ENCODE results near the gene RNF8. TPM values are rescaled to one million over a fixed set of nuclear protein-coding genes. Genes with fewer than 3 reads are reported as not detected.

The RNF8 gene
- total RNA-seq, 1 donor from 2014 or later = 13.1 TPM

DNA sequence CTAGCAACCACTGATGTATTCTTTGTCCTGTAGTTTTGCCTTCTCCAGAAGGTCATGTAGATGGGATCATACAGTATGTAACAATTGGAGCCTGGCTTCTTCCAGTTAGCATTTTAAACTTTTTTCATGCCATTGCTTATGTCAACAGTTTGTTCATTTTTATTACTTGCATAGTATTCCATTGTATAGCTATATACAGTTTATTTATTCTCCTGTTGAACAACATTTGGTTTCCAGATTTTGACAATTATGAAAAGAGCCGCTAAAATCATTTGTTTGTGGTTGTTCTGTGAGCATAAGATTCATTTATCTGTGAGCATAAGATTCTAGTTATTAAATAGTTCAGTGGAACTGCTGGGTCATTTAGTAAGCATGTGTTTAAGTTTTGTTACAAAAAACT, 55.7 kb downstream of the RNF8 start:
- intact Hi-C loops (cut with DNase I) = no loop called here
- DNase-seq = no peak
- Histone ChIP-seq H3K36me3 (no peaks in the 10 kb centered on the region), H3K4me3 (no peak overlapping the region), H3K27me3 (ENCODE audit: low read depth) (no peaks in the 10 kb centered on the region), H3K27ac (no peak overlapping the region), H3K9me3 (no peaks in the 10 kb centered on the region), H3K4me1 (no peaks in the 10 kb centered on the region)
- TF ChIP-seq, protein P1, sequence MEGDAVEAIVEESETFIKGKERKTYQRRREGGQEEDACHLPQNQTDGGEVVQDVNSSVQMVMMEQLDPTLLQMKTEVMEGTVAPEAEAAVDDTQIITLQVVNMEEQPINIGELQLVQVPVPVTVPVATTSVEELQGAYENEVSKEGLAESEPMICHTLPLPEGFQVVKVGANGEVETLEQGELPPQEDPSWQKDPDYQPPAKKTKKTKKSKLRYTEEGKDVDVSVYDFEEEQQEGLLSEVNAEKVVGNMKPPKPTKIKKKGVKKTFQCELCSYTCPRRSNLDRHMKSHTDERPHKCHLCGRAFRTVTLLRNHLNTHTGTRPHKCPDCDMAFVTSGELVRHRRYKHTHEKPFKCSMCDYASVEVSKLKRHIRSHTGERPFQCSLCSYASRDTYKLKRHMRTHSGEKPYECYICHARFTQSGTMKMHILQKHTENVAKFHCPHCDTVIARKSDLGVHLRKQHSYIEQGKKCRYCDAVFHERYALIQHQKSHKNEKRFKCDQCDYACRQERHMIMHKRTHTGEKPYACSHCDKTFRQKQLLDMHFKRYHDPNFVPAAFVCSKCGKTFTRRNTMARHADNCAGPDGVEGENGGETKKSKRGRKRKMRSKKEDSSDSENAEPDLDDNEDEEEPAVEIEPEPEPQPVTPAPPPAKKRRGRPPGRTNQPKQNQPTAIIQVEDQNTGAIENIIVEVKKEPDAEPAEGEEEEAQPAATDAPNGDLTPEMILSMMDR (IDR thresholded peaks at IDR 0.05) = no peak
- ATAC-seq = no peak

DNA sequence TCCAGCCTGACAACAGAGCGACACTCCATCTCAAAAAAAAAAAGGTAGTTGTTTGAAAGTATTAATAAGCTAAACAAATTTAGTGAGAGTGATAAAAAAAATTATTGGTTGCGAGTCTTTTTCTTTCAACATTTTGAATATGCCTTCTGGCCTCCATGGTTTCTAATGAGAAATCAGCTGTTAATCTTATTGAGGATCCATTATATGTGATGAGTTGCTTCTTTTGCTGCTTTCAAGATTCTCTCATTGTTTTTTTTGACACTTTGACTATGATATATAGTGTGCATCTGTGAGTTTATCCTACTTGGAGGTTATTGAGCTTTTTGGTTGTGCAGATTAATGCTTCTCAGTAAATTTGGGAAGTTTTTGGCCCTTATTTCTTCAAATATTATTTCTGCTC, 63.6 kb downstream of the RNF8 start:
- no peak for DNase-seq
- H3K36me3 ChIP-seq = no peaks in the 10 kb centered on the region
- intact Hi-C loops (cut with DNase I) = no loop called here
- no peak for ATAC-seq
- H3K4me1 ChIP-seq = no peaks in the 10 kb centered on the region
- H3K27ac ChIP-seq = no peak overlapping the region
- no peak overlapping the region for H3K4me3 ChIP-seq
- TF ChIP-seq, protein P1 (IDR thresholded peaks at IDR 0.05) = no peak
- H3K9me3 ChIP-seq = no peaks in the 10 kb centered on the region
- H3K27me3 ChIP-seq (ENCODE audit: low read depth) = no peaks in the 10 kb centered on the region

DNA sequence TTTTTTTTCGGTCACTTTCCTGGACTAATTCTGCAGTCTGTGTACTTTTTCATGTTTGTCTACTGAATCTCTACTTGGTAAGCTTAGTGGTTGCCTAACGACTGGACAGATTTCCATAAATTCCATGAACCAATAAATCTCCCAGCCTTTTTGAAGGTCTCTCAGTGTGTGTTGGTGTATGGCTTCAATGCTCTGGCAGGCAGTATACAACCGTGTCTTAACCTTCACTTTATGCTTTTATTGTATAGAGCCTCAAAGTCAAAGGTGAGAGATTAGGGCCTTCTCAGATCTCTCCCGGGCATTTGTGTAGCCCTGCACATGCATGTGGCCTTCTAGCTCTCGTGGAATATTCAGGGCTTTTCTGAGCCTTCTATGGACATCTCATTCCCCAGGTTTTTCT, 64.9 kb downstream of the RNF8 start:
- intact Hi-C loops (cut with DNase I) = no loop called here
- Histone ChIP-seq H3K27ac (no peak overlapping the region), H3K27me3 (ENCODE audit: low read depth) (no peaks in the 10 kb centered on the region), H3K4me3 (no peak overlapping the region), H3K4me1 (no peaks in the 10 kb centered on the region), H3K9me3 (no peaks in the 10 kb centered on the region), H3K36me3 (no peaks in the 10 kb centered on the region)
- ATAC-seq = no peak
- DNase-seq = no peak
- TF ChIP-seq, protein P1 (IDR thresholded peaks at IDR 0.05) = no peak

DNA sequence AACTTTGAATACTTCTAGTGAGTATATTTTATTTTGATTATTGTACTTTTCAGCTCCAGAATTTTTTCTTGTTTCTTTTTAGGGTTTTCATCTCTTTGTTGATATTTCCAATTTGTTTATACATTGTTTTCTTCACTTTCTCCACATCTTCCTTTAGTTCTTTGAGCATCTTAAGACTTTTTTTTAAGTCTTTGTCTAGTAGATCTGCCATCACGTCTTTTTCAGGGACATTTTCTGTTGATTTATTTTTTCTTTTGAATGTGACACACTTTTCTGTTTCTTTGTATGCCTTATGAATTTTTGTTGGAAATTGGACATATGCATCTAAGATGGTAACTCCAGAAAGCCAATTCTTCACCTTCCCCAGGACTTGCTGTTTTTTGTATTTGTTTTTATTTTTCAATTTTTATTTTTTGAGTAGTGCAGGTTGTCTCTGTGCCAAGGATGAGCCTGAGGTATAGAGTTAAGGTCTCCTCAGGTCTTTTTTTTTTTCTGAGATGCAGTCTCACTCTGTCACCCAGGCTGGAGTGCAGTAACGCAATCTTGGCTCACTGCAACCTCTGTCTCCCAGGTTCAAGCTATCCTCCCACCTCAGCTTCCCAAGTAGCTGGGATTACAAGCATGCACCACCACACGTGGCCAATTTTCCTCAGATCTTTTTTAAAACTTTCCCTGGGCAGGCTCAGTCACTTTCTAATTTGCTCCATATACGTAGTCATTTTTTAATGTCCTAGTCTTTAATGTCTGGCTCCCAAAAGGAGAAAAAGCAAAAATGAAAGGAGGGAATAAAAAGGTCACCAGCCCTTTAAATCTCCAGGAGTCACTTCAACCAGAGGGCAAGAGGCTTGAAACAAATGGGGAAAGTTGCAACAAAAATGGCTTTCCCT, 72.5 kb downstream of the RNF8 start:
- Histone ChIP-seq H3K36me3 (no peaks in the 10 kb centered on the region), H3K27me3 (ENCODE audit: low read depth) (no peaks in the 10 kb centered on the region), H3K4me3 (no peak overlapping the region), H3K27ac (no peak overlapping the region), H3K4me1 (no peaks in the 10 kb centered on the region), H3K9me3 (no peaks in the 10 kb centered on the region)
- no peak for DNase-seq
- TF ChIP-seq, protein P1 (IDR thresholded peaks at IDR 0.05) = no peak
- no peak for ATAC-seq
- intact Hi-C loops (cut with DNase I) = no loop called here

DNA sequence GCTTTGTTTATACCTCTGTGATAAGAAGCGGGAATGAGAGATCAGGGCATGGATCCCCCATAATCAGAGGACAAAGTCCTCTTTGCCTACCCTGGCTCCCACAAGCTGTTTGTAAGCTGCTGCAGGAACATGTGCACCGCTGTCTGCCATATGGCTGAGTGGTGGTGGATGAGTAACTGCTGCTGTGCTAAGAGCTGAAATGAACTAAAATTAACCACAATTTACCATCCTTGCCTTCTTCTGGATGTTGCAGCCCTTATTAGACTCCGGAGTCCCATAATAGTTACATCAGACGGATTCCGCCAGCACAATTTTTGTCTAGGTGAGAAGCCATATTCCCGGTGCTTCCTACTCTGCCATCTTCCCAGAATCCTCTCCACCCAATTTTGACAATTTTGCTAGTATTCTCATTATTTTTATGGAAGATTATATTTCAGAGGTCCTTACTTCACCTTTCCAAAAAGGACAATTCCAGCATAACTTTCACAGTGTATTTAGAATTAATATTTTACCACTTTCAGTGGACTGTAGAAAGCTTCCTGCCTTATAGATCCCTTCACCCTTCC, 73.2 kb downstream of the RNF8 start:
- H3K9me3 ChIP-seq = no peaks in the 10 kb centered on the region
- no peak overlapping the region for H3K4me3 ChIP-seq
- no peaks in the 10 kb centered on the region for H3K36me3 ChIP-seq
- DNase-seq (no peak), ATAC-seq (no peak)
- H3K27ac ChIP-seq = no peak overlapping the region
- TF ChIP-seq, protein P1 (IDR thresholded peaks at IDR 0.05) = no peak
- H3K27me3 ChIP-seq (ENCODE audit: low read depth) = no peaks in the 10 kb centered on the region
- no peaks in the 10 kb centered on the region for H3K4me1 ChIP-seq
- intact Hi-C loops (cut with DNase I) = no loop called here

All from lower lobe of right lung (tissue), 2 donors.